Right ventricle myocardium superior (tissue), 1 donor: ENCODE results near the gene PEX6. TPM values are rescaled to one million over a fixed set of nuclear protein-coding genes. Genes with fewer than 3 reads are reported as not detected.
A peak's percentile ranks its signal among the peaks of the same experiment; 100 is the strongest.
"Not testable (repeated sequence)": the region's sequence is repeated elsewhere in the genome, so short reads cannot be mapped to it uniquely, and the experiment has no call there.

Experiments used
- ATAC-seq: fragments of 200-7000 bp; cut with Tn5 transposase; one replicate; pipeline ENCODE4 v1.9.1; 2020; ENCODE audit warnings: mild to moderate bottlenecking; ENCODE audit not compliant: poor library complexity
- DNase-seq: peaks from one replicate; pipeline ENCODE4 v3.0.0-alpha.2; 2020
- intact Hi-C: fragments of 100-400 bp; cut with DNase I; formaldehyde crosslinking; loops from one replicate; pipeline ENCODE4 v1.11.2; 2022
- total RNA-seq: library from RNA; stranded (reverse); fragmentation: NEBNext Ultra II Directional; extraction: Animal tissue kit (Norgen Biotek cat#: 25700); gene quantifications from one replicate; pipeline ENCODE4 v1.2.1, GENCODE V29; 2021
- donor health status: DM: no; HTN: yes; CAD: no; lungs with severe emphysema.

PEX6 gene
- total RNA-seq, 1 donor from 2014 or later, result 27.1 TPM

DNA sequence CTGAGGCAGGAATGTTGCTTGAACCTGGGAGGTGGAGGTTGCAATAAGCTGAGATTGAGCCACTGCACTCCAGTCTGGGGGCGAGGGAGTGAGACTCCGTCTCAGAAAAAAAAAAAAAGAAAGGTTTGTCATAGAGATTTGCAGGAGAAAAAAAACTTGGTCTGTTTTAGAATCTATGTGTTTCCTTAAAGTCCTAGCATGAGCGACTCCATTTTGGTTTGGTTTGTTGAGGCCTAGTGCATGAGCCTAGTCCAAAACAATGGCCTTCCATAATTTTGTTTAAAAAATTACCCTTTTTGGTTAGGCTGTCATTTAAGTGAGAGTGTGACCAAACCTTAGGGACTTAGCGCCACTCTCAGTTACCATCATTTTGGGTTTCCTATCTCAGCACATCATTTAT lies 26.6 kb downstream of the PEX6 start:
- intact Hi-C loops, result no loop called here
- no peak for ATAC-seq
- no peak for DNase-seq

- DNase-seq (no peak), ATAC-seq (no peak)
- intact Hi-C loops, result no loop called here
Measured at GRCh38 chr6:42947950-42948349, 31.0 kb downstream of the PEX6 start.

DNA sequence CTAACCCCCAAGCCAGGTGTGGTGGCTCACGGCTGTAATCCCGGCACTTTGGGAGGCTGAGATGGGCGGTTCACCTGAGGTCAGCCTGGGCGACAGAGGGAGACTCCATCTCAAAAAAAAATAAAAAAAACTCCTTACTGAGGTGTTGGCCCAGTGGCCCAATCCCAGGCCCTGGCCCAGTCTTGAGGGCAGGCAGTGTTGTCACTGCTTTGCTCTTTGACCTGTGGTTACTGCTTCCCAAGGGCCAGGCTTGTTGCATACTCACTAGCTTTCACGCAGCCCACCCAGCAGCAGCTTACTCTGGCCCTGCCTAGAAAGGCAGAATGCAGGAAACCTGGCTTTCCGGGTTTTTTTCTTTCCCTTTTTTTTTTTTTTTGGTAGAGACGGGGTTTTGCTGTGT lies 36.5 kb downstream of the PEX6 start:
- DNase-seq (no peak), ATAC-seq (no peak)
- intact Hi-C loops, result no loop called here

DNA sequence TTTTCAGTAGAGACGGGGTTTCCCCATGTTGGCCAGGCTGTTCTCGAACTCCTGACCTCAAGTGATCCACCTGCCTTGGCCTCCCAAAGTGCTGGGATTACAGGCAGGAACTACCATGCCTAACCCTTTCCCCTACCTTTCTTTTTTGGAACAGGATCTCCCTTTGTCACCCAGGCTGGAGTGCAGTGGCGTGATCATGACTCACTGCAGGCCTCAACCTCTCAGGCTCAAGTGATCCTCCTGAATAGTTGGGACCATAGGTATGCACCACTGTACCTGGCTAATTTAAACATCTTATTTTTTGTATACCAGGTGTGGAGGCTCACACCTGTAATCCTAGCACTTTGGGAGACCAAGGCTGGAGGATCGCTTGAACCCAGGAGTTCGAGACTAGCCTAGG lies 37.6 kb downstream of the PEX6 start:
- intact Hi-C loops, DNase-seq, ATAC-seq: not testable (repeated sequence)

DNA sequence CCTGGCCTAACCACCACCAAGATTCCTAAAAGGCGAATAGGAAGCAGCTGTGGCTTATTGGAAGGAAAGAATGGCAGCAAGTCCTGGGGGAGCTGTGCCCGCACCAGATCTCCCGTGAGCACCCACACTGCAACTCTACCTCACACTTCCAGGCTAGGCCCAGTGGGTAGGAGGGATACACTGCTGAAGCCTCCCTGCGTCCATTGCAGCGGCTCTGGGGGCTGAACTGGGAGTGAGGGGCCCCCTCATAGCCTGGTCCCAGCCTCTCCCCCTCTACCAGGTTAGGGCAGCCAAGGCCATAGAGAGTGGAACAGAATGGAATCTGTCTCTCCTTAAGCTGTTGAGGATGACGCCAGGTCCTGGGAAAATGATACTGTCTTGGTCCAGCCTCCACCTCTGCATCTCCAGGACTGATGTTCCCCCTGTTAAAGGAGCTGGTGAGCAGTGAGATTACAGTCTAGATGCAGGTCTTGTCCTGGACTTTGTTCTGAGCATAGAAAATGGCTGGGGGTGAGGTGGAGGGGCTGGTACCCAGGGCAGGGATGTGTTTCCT lies 38.4 kb downstream of the PEX6 start:
- intact Hi-C loops, result no loop called here
- no peak for ATAC-seq
- no peak for DNase-seq

DNA sequence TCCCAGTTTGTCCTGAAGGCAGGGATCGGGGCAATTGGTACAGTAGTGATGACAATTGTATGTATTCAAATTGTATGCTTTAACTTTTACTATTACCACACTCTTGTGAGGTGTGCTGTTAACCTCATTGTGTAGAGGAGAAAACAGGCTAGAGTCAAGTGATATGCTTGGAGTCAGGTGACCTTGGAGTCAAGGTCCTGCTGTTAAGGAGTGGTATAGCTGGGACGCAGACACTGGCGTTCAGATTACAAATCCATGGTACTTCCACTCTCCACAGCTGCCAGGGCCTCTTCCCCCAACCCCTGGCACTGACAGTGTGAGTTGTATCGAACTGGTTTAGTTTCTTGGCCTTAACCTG lies 39.2 kb downstream of the PEX6 start:
- ATAC-seq, result peak; percentile 30
- DNase-seq, result no peak
- intact Hi-C loops, result no loop called here

- intact Hi-C loops, result no loop called here
- ATAC-seq (peak; percentile 49), DNase-seq (no peak)
Measured at GRCh38 chr6:42938987-42939809, 39.8 kb downstream of the PEX6 start.

DNA sequence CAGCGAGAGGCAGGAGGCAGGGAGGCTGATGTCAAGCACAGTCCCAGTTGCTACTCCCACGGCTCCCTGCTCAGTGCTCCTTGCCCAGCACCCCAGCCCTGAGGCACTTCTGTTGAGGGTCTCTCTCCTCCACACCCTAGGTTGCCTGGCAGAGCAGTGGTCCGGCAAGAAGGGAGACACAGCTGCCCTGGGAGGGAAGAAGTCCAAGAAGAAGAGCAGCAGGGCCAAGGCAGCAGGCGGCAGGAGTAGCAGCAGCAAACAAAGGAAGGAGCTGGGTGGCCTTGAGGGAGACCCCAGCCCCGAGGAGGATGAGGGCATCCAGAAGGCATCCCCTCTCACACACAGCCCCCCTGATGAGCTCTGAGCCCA lies 40.6 kb downstream of the PEX6 start:
- intact Hi-C loops, result no loop called here
- ATAC-seq (no peak), DNase-seq (no peak)

- ATAC-seq (no peak), DNase-seq (no peak)
- intact Hi-C loops, result no loop called here
Measured at GRCh38 chr6:42937548-42938427, 41.2 kb downstream of the PEX6 start.

GRCh38 chr6:42936398-42936797 lies 42.6 kb downstream of the PEX6 start:
- intact Hi-C loops, result no loop called here
- ATAC-seq (no peak), DNase-seq (no peak)

DNA sequence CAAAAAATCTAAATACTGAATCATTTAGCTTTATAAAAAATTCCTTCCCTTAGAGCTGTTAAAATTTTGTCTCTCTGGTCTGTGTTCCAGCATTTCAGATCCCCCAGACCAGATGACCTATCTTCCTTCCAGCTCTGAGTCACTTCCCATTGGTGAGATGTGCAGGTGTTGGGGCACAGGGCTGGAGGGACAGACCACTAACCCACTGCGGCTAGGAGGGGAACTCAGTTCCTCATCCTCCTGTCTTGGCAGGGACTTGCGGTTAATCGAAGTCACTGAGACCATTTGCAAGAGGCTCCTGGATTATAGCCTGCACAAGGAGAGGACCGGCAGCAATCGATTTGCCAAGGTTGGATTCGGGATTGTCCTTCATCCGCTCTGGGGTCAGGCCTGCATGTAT lies 43.7 kb downstream of the PEX6 start:
- intact Hi-C loops, result no loop called here
- no peak for ATAC-seq
- no peak for DNase-seq

DNA sequence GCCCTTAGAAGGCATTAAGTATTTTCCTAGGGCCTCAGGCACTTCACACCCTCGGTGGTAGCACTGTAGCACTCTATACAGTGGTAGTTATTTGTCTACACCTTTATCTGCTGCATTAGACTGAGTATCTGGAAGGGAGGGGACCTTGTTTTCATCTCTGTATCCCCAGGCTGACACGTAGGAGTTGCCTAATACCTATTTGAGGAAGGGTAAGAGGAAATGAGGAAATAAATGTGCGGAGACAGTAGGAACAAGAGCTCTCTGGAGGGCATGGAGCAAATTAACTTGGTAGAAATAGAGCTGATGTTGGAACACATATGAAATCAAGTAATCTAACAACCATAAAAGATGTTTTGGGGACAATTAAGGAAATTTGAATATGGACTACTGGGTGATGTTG lies 45.8 kb downstream of the PEX6 start:
- intact Hi-C loops, result no loop called here
- DNase-seq, result no peak
- no peak for ATAC-seq

GRCh38 chr6:42932412-42932811 lies 46.6 kb downstream of the PEX6 start:
- intact Hi-C loops, result no loop called here
- DNase-seq (no peak), ATAC-seq (no peak)

GRCh38 chr6:42929821-42930360 lies 49.1 kb downstream of the PEX6 start:
- peak; percentile 48 for DNase-seq
- ATAC-seq, result peak; percentile 23
- intact Hi-C loops, result no loop called here

DNA sequence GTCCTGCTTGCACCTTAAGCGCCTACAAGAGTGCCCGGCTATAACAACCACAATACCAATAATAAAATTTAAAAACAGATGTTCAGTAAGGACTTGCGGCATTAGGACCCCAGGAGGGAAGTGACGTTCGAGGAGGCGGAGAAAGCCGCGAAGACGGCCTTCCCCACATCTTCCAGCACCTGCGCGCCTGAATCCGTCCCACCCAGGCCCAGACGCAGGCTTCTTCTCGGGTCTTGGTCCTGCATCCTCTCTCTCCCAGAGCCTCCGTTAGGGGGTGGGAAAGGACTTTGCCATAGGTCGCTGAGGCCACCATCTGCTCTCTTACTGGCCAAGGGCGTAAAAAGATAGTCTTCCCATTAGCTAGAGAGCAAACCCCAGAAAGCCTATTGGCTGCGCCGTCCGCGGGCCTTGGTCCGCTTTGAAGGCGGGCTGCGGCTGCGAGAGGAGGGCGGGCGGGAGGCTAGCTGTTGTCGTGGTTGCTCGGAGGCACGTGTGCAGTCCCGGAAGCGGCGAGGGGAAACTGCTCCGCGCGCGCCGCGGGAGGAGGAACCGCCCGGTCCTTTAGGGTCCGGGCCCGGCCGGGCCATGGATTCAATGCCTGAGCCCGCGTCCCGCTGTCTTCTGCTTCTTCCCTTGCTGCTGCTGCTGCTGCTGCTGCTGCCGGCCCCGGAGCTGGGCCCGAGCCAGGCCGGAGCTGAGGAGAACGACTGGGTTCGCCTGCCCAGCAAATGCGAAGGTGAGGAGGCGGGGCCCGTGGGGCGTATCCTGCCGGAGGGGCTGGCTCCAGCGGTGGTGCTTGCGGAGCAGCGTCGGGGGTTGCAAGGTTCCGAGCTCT lies 49.8 kb downstream of the PEX6 start, which contains the start of gene CNPY3:
CNPY3 (plus strand) TSS at position 495 of the 835 bp plus-strand sequence; CDS start at position 586, 91 bp downstream.
- ATAC-seq, result peak; percentile 96
- peak; percentile 96 for DNase-seq
- intact Hi-C loops, result no loop called here

GRCh38 chr6:42925248-42925857 lies 53.6 kb downstream of the PEX6 start:
- no peak for ATAC-seq
- no peak for DNase-seq
- intact Hi-C loops, result no loop called here

DNA sequence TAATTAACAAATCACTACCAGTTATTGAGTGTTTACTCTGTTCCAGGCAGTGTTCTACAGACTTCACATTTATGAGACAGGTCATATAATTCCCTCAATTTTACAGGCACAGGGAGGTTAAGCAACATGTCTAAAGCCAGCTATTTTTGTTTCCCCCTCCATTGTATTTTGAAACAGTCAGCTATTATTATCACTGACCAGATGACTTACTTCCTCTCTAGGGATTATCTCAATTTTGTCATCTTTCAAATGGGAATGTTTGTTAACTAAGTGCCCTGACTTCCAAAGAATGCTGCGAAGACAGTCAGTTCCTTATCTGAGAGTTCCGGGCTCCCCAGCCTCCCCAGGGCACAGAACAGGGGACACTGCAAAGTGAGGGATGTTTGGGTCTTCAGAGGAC lies 55.3 kb downstream of the PEX6 start:
- intact Hi-C loops, result no loop called here
- peak; percentile 15 for ATAC-seq

DNA sequence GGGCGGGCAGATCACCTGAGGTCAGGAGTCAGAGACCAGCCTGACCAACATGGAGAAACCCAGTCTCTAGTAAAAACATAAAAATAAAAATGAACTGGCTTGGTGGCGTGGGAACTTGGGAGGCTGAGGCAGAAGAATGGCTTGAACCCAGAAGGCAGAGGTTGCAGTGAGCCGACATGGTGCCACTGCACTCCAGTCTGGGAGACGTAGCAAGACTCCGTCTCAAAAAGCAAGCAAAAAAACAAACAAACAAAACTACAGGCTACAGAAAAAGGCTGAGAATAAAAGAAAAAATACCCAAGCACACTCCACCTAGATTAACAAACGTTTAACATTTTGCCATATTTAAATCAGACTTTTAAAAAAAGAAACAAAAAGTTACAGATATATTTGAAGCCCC lies 57.2 kb downstream of the PEX6 start:
- DNase-seq (no peak), ATAC-seq (no peak)
- intact Hi-C loops, result no loop called here

More for the DNA sequence above, 55.3 kb downstream of the PEX6 start:
- no peak for DNase-seq
